DOHH2 (cell line): ENCODE results near the gene TMPRSS2.

Experiments used
- EZH2phosphoT487 ChIP-seq: fragments of 200-600 bp; sonication (generic); IDR thresholded peaks from 2 replicates; pipeline ENCODE4 v1.6.1; 2017; ENCODE audit warnings: borderline replicate concordance, mild to moderate bottlenecking, antibody characterized with exemption, low read length, moderate library complexity, mixed read lengths
- TF ChIP-seq, protein P1 (sequence below): fragments of 200-600 bp; sonication (generic); IDR thresholded peaks from one replicate; pipeline ENCODE4 v1.5.1; 2014; ENCODE audit warnings: antibody characterized with exemption, mild to moderate bottlenecking, low read depth, low read length; ENCODE audit not compliant: poor library complexity, severe bottlenecking

DNA sequence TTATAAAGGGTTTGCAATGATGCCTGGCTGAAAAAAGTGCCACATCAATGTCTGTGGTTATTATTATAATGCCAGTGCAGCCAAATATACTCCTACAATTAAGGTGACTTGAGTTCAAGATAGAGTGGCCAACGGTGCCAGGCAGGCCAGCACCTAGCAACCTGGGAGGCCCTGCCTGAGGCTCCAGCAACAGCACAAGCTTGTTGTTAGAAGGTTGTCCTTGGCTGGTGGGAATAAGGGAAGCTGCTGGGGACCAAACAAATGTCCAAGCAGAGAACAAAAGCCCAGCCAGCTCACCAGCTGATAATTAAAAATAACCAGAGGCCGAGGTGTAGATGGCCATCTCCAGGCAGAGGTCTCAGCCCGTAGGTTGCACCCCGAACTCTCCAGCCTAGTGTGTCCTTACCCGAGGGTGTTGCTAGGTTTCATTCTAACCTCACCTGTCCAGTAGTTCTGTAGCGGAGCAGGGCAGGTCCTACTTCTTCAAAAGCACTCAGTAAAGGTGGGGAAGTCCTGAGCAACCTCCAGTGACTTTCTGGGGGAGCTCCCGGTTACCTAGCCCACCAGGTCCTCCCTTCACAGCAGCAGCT lies 1.9 kb downstream of the TMPRSS2 start:
- TF ChIP-seq, protein P1, sequence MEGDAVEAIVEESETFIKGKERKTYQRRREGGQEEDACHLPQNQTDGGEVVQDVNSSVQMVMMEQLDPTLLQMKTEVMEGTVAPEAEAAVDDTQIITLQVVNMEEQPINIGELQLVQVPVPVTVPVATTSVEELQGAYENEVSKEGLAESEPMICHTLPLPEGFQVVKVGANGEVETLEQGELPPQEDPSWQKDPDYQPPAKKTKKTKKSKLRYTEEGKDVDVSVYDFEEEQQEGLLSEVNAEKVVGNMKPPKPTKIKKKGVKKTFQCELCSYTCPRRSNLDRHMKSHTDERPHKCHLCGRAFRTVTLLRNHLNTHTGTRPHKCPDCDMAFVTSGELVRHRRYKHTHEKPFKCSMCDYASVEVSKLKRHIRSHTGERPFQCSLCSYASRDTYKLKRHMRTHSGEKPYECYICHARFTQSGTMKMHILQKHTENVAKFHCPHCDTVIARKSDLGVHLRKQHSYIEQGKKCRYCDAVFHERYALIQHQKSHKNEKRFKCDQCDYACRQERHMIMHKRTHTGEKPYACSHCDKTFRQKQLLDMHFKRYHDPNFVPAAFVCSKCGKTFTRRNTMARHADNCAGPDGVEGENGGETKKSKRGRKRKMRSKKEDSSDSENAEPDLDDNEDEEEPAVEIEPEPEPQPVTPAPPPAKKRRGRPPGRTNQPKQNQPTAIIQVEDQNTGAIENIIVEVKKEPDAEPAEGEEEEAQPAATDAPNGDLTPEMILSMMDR: no peak
- no peak for TF ChIP-seq EZH2phosphoT487
